Measurements from ENCODE around the gene CDH4.

GRCh38 chr20:61656198-61656597, 404.1 kb downstream of the CDH4 start:
- TF ChIP-seq, protein P1, sequence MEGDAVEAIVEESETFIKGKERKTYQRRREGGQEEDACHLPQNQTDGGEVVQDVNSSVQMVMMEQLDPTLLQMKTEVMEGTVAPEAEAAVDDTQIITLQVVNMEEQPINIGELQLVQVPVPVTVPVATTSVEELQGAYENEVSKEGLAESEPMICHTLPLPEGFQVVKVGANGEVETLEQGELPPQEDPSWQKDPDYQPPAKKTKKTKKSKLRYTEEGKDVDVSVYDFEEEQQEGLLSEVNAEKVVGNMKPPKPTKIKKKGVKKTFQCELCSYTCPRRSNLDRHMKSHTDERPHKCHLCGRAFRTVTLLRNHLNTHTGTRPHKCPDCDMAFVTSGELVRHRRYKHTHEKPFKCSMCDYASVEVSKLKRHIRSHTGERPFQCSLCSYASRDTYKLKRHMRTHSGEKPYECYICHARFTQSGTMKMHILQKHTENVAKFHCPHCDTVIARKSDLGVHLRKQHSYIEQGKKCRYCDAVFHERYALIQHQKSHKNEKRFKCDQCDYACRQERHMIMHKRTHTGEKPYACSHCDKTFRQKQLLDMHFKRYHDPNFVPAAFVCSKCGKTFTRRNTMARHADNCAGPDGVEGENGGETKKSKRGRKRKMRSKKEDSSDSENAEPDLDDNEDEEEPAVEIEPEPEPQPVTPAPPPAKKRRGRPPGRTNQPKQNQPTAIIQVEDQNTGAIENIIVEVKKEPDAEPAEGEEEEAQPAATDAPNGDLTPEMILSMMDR (IDR thresholded peaks at IDR 0.05): no peak
- TF ChIP-seq POLR2AphosphoS5 (IDR thresholded peaks at IDR 0.05) (no peak), POLR2A (IDR thresholded peaks at IDR 0.05) (no peak)
